GM12878 (cell line): ENCODE results near the gene KRTAP3-2. TPM values are rescaled to one million over a fixed set of nuclear protein-coding genes. Genes with fewer than 3 reads are reported as not detected.

Source experiments
- ATAC-seq: fragments of 200-7000 bp; cut with Tn5 transposase; 3 replicates; pipeline ENCODE4 v1.9.1; 2020; ENCODE audit warnings: mild to moderate bottlenecking, moderate library complexity
- BruUV-seq: library from RNA; stranded (reverse); fragments of 400-500 nt; replicated peaks from 2 replicates; lab custom pipeline; 2021; lab: Mats Ljungman, UMichigan
- CTCF ChIA-PET: fragments of 300-600 bp; sonication (Branson Sonifier 250); formaldehyde crosslinking; extraction: SDS; loops from one replicate; lab custom pipeline; 2021; ENCODE audit warnings: inconsistent platforms; lab: Yijun Ruan, JAX
- POLR2A ChIA-PET: fragments of 350-600 bp; formaldehyde crosslinking; extraction: SDS; loops from one replicate; lab custom pipeline; 2021; ENCODE audit warnings: inconsistent platforms; lab: Charles Lee
- RAD21 ChIA-PET: fragments of 300-600 bp; sonication (Branson Sonifier 250); formaldehyde crosslinking; loops from one replicate; lab custom pipeline; 2023; ENCODE audit warnings: antibody characterized with exemption; ENCODE audit not compliant: unreplicated experiment; lab: Charles Lee
- SMC1A ChIA-PET: fragments of 300-600 bp; sonication (Branson Sonifier 250); formaldehyde crosslinking; loops from one replicate; lab custom pipeline; 2023; ENCODE audit not compliant: unreplicated experiment, uncharacterized antibody; lab: Charles Lee
- DNase-seq: peaks from one replicate; pipeline ENCODE4 v3.0.0-alpha.2; 2011; ENCODE audit warnings: low read depth, low spot score
- FAIRE-seq: peaks from 3 replicates; lab custom pipeline; 2011; peaks lifted over from hg19 to GRCh38; lab: Jason Lieb, UNC
- H2AFZ ChIP-seq: 2 replicates; pipeline ENCODE4 v1.6.0; 2011; ENCODE audit warnings: low read depth, low read length, control low read depth; ENCODE audit not compliant: control insufficient read depth
- H3K27ac ChIP-seq: 2 replicates; pipeline ENCODE4 v1.5.1; 2011; ENCODE audit warnings: control low read depth; ENCODE audit not compliant: control insufficient read depth, insufficient read depth
- H3K27me3 ChIP-seq, 2 experiments: replicated peaks in 1 of 2; 2 replicates each; pipeline versions ENCODE4 v1.6.0 to v1.6.1; 2011; ENCODE audit warnings: low read length in 1 of 2; ENCODE audit not compliant: control insufficient read depth in 2 of 2, insufficient read depth in 2 of 2
- H3K36me3 ChIP-seq, 2 experiments: 2 replicates each; pipeline ENCODE4 v1.5.1; 2011; ENCODE audit warnings: low read length in 1 of 2; ENCODE audit not compliant: control insufficient read depth in 2 of 2, insufficient read depth in 2 of 2
- H3K4me1 ChIP-seq: 2 replicates; pipeline ENCODE4 v1.6.1; 2011; ENCODE audit warnings: mild to moderate bottlenecking, low read length, moderate library complexity, mixed read lengths; ENCODE audit not compliant: control insufficient read depth, insufficient read depth
- H3K4me2 ChIP-seq: 2 replicates; pipeline ENCODE4 v1.6.0; 2011; ENCODE audit warnings: control low read depth; ENCODE audit not compliant: control insufficient read depth, insufficient read depth
- H3K4me3 ChIP-seq: fragments of 200-600 bp; sonication (generic); 2 replicates; pipeline ENCODE4 v1.5.1; 2016
- H3K79me2 ChIP-seq: 2 replicates; pipeline ENCODE4 v1.6.0; 2011; ENCODE audit warnings: low read length; ENCODE audit not compliant: control insufficient read depth, insufficient read depth
- H3K9ac ChIP-seq: 2 replicates; pipeline ENCODE4 v1.8.0; 2011; ENCODE audit warnings: low read length, control low read depth, mixed read lengths; ENCODE audit not compliant: control insufficient read depth, insufficient read depth
- H3K9me3 ChIP-seq: replicated peaks from 3 replicates; pipeline ENCODE4 v1.5.1; 2011; ENCODE audit warnings: mild to moderate bottlenecking, low read length; ENCODE audit not compliant: control insufficient read depth, insufficient read depth
- H4K20me1 ChIP-seq: 2 replicates; pipeline ENCODE4 v1.6.0; 2011; ENCODE audit not compliant: control insufficient read depth, insufficient read depth
- BRCA1 ChIP-seq: IDR thresholded peaks from 2 replicates; pipeline ENCODE4 v1.6.1; 2011; ENCODE audit warnings: low read depth, low read length, improper control_type of control experiment
- CBX5 ChIP-seq: sonication (generic); IDR thresholded peaks from 2 replicates; pipeline ENCODE4 v1.6.1; 2016; ENCODE audit warnings: low read depth, moderate library complexity, mild to moderate bottlenecking, inconsistent platforms
- CHD2 ChIP-seq: IDR thresholded peaks from 2 replicates; pipeline ENCODE4 v1.6.1; 2011; ENCODE audit warnings: low read depth, low read length, improper control_type of control experiment, borderline replicate concordance
- DPF2 ChIP-seq: fragments of 450-650 bp; IDR thresholded peaks from 2 replicates; pipeline ENCODE4 v1.6.1; 2017; ENCODE audit warnings: mild to moderate bottlenecking
- FOS ChIP-seq: IDR thresholded peaks from 3 replicates; pipeline ENCODE4 v1.6.1; 2011; ENCODE audit warnings: borderline replicate concordance; ENCODE audit not compliant: insufficient read length; ENCODE audit errors: extremely low read depth
- HDGF ChIP-seq: fragments of 450-650 bp; IDR thresholded peaks from 2 replicates; pipeline ENCODE4 v1.6.1; 2016; ENCODE audit warnings: antibody characterized with exemption
- JUNB ChIP-seq: IDR thresholded peaks from 2 replicates; pipeline ENCODE4 v1.6.1; 2016; ENCODE audit warnings: antibody characterized with exemption, mild to moderate bottlenecking
- MEF2B ChIP-seq: fragments of 450-650 bp; IDR thresholded peaks from 2 replicates; pipeline ENCODE4 v1.6.1; 2018; ENCODE audit warnings: mild to moderate bottlenecking, moderate library complexity; ENCODE audit not compliant: partially characterized antibody, poor library complexity, severe bottlenecking
- NR2F1 ChIP-seq: fragments of 450-650 bp; conservative IDR thresholded peaks from 2 replicates; pipeline ENCODE4 v1.6.1; 2017; ENCODE audit warnings: mild to moderate bottlenecking
- SP1 ChIP-seq: IDR thresholded peaks from one replicate; pipeline ENCODE4 v1.6.1; 2011; ENCODE audit warnings: low read depth, low read length
- STAT1 ChIP-seq: fragments of 450-650 bp; conservative IDR thresholded peaks from 2 replicates; pipeline ENCODE4 v1.6.1; 2014; ENCODE audit warnings: antibody characterized with exemption, mild to moderate bottlenecking
- SUPT20H ChIP-seq: IDR thresholded peaks from 2 replicates; pipeline ENCODE4 v1.6.1; 2011; ENCODE audit warnings: low read depth, mild to moderate bottlenecking, low read length, moderate library complexity, borderline replicate concordance; ENCODE audit not compliant: control insufficient read depth
- TAF1 ChIP-seq: IDR thresholded peaks from 2 replicates; pipeline ENCODE4 v1.6.1; 2011; ENCODE audit warnings: mild to moderate bottlenecking, low read depth, low read length, borderline replicate concordance
- TARDBP ChIP-seq: IDR thresholded peaks from 2 replicates; pipeline ENCODE4 v1.6.1; 2016; ENCODE audit warnings: borderline replicate concordance
- YBX1 ChIP-seq: fragments of 450-650 bp; IDR thresholded peaks from 2 replicates; pipeline ENCODE4 v1.6.1; 2016; ENCODE audit warnings: antibody characterized with exemption
- WGBS: methylation state at CpG from one replicate; pipeline ENCODE4 v1.1.6; 2016; ENCODE audit warnings: low lambda C conversion rate; ENCODE audit not compliant: insufficient replicate concordance, insufficient coverage; ENCODE audit errors: missing lambda C conversion rate; 5-methylcytosine and 5-hydroxymethylcytosine counted together
- in situ Hi-C: fragments of 300-500 bp; cut with MboI; formaldehyde crosslinking; loops from 9 replicates; pipeline ENCODE4 v1.14.3; 2018; ENCODE audit warnings: mixed read lengths
- intact Hi-C: fragments of 100-400 bp; cut with micrococcal nuclease; formaldehyde crosslinking; loops from one replicate; pipeline ENCODE4 v1.14.2; 2022; ENCODE audit not compliant: unreplicated experiment
- polyA plus RNA-seq, 11 experiments: library from polyadenylated mRNA; depleted of rRNA in 4 of 11; unstranded in 6 of 11; stranded (reverse) in 5 of 11; fragments of >200 nt; fragmentation: Nextera tagmentation in 4 of 11; fragmentation: Illumina TruSeq in 1 of 11; extraction: Ambion mirVana in 4 of 11; extraction: Trizol in 1 of 11; gene quantifications; 1 replicate in 1 of 11; 2 replicates in 10 of 11; pipeline versions ENCODE4 v1.2.1 to v1.2.3, GENCODE V29; 2011 to 2016; ENCODE audit warnings: inconsistent platforms in 2 of 11, missing spikeins in 2 of 11, low read depth in 1 of 11
- total RNA-seq, 4 experiments: library from RNA; depleted of rRNA in 3 of 4; stranded (reverse); fragments of >200 nt in 3 of 4; fragmentation: Illumina TruSeq in 1 of 4; extraction: Trizol in 1 of 4; gene quantifications; 2 replicates each; pipeline versions ENCODE4 v1.2.1 to v1.2.3, GENCODE V29; 2013 to 2021
- TF ChIP-seq, protein P1 (sequence below): fragments of 450-650 bp; formaldehyde crosslinking; IDR thresholded peaks from 2 replicates; pipeline ENCODE4 v1.4.0; 2022; ENCODE audit warnings: mild to moderate bottlenecking, moderate library complexity
- TF ChIP-seq, protein P2 (sequence below): IDR thresholded peaks from 2 replicates; pipeline ENCODE4 v1.6.1; 2012; ENCODE audit warnings: low read depth, low read length, improper control_type of control experiment

The KRTAP3-2 gene
- total and polyA plus RNA-seq, 10 of the 15 experiments (the other 5 are each of a cell fraction or from before 2014, with no cell fraction given): not detected

DNA sequence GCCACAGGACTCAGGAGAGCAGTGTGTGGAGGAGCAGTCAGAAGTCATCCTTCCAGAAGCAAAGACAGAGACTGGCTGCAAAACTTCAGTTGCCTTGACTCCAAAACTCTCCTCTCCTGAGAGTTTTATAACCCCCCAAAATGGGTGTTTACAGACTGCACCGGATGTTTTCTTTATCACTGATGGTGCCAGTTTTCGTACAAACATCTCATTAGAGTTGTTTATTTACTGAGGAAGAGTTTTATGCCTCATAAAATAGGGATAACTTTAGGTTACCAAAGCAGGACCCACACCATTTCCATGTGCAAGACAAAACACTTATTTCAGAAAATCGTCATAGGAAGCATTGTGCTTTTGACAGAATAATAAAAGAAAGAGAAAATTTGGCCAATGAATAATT, 15.5 kb downstream of the KRTAP3-2 start, which contains the start of gene KRT40 (continued):
- TF ChIP-seq FOS (no peak), HDGF (no peak)
- TF ChIP-seq, protein P1, sequence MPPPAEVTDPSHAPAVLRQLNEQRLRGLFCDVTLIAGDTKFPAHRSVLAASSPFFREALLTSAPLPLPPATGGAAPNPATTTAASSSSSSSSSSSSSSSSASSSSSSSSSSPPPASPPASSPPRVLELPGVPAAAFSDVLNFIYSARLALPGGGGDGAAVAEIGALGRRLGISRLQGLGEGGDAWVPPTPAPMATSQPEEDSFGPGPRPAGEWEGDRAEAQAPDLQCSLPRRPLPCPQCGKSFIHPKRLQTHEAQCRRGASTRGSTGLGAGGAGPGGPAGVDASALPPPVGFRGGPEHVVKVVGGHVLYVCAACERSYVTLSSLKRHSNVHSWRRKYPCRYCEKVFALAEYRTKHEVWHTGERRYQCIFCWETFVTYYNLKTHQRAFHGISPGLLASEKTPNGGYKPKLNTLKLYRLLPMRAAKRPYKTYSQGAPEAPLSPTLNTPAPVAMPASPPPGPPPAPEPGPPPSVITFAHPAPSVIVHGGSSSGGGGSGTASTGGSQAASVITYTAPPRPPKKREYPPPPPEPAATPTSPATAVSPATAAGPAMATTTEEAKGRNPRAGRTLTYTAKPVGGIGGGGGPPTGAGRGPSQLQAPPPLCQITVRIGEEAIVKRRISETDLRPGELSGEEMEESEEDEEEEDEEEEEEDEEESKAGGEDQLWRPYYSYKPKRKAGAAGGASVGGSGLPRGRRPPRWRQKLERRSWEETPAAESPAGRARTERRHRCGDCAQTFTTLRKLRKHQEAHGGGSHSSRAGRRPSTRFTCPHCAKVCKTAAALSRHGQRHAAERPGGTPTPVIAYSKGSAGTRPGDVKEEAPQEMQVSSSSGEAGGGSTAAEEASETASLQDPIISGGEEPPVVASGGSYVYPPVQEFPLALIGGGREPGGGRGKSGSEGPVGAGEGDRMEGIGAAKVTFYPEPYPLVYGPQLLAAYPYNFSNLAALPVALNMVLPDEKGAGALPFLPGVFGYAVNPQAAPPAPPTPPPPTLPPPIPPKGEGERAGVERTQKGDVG (CRISPR knock-in tag): no peak

DNA sequence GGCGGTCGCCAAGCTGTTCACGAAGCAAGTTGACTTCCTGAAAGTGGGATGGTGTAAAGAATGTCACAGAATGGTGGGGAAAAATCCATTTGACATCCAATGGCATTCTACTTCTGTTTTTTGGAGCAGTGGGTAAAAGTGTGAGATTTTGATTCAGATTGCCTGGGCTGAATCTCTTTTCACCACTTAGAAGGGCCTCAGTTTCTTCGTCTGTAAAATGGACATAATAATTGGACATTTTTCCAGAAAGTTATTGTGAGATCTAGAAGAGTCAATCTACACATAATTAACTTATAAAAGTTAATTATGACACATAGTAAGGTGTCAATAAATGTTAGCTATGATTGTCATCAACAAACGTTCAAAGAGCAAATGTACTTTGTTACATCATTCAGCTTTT, 18.6 kb downstream of the KRTAP3-2 start:
- H3K79me2 ChIP-seq: no peaks in the 10 kb centered on the region
- H3K4me3 ChIP-seq: no peak overlapping the region
- WGBS: under 1% methylated on average over 5 of the region's 5 CpGs
- ATAC-seq: no peak
- BruUV-seq: no TSS peak
- H4K20me1 ChIP-seq: no peaks in the 10 kb centered on the region
- H3K4me2 ChIP-seq: no peak overlapping the region
- POLR2A ChIA-PET: no interaction called here
- CTCF ChIA-PET: no interaction called here
- TF ChIP-seq CBX5 (no peak), TARDBP (no peak), CHD2 (no peak), NR2F1 (no peak), SP1 (no peak), TAF1 (no peak), YBX1 (no peak), SUPT20H (no peak), STAT1 (no peak), BRCA1 (no peak), JUNB (no peak), MEF2B (no peak), DPF2 (no peak)
- TF ChIP-seq, protein P2, sequence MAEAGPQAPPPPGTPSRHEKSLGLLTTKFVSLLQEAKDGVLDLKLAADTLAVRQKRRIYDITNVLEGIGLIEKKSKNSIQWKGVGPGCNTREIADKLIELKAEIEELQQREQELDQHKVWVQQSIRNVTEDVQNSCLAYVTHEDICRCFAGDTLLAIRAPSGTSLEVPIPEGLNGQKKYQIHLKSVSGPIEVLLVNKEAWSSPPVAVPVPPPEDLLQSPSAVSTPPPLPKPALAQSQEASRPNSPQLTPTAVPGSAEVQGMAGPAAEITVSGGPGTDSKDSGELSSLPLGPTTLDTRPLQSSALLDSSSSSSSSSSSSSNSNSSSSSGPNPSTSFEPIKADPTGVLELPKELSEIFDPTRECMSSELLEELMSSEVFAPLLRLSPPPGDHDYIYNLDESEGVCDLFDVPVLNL: no peak
- no peak for DNase-seq
- no peaks in the 10 kb centered on the region for H3K9me3 ChIP-seq
- in situ Hi-C loops (no loop called here), intact Hi-C loops (no loop called here)
- SMC1A ChIA-PET: no interaction called here
- H3K36me3 ChIP-seq: no peaks in the 10 kb centered on the region
- RAD21 ChIA-PET: no interaction called here
- H3K27me3 ChIP-seq: peaks cover 0 to 5% of the 10 kb centered on the region in 2 experiments; a peak in 2 of 4 replicates
- H3K4me1 ChIP-seq: no peaks in the 10 kb centered on the region
- FAIRE-seq: no peak
- no peak overlapping the region for H3K9ac ChIP-seq
- no peak overlapping the region for H3K27ac ChIP-seq
- no peak overlapping the region for H2AFZ ChIP-seq
